Retinal pigment epithelial cell (primary cell): ENCODE data around the gene OXT.
"Not testable (repeated sequence)": the region's sequence is repeated elsewhere in the genome, so short reads cannot be mapped to it uniquely, and the experiment has no call there.

Experiments
- DNase-seq: peaks from one replicate; pipeline ENCODE4 v3.0.0-alpha.2; 2010; ENCODE audit warnings: low read depth
- H3K4me3 ChIP-seq: 2 replicates; pipeline ENCODE4 v1.5.1; 2011; ENCODE audit warnings: mild to moderate bottlenecking, low read length, control low read depth, moderate library complexity
- TF ChIP-seq, protein P1 (sequence below): conservative IDR thresholded peaks from 2 replicates; pipeline ENCODE4 v1.5.1; 2011; ENCODE audit warnings: low read depth, low read length, control low read depth, inconsistent platforms

OXT gene

DNA sequence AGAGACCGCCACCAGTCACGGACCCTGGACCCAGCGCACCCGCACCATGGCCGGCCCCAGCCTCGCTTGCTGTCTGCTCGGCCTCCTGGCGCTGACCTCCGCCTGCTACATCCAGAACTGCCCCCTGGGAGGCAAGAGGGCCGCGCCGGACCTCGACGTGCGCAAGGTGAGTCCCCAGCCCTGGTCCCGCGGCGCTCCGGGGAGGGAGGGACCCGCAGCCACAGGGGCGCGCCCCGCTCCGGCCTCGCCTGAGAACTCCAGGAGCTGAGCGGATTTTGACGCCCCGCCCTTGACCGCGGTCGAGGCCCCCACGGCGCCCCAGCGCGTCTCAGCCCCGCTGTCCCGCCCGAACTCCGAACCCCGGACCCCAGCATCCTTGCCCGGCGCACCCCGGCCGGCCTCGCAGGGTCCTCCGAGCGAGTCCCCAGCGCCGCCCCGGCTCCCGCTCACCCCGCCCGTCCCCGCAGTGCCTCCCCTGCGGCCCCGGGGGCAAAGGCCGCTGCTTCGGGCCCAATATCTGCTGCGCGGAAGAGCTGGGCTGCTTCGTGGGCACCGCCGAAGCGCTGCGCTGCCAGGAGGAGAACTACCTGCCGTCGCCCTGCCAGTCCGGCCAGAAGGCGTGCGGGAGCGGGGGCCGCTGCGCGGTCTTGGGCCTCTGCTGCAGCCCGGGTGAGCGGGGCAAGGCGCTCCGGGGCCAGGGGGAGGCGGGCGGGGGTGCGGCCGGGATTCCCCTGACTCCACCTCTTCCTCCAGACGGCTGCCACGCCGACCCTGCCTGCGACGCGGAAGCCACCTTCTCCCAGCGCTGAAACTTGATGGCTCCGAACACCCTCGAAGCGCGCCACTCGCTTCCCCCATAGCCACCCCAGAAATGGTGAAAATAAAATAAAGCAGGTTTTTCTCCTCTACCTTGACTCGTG lies at the start of gene OXT:
Gene OXT (plus strand): TSS at position 11 of the 920 bp plus-strand sequence. CDS start 36 bp downstream, at position 47.
- peak within 1 kb of the TSS; percentile 14 for H3K4me3 ChIP-seq
- TF ChIP-seq, protein P1, sequence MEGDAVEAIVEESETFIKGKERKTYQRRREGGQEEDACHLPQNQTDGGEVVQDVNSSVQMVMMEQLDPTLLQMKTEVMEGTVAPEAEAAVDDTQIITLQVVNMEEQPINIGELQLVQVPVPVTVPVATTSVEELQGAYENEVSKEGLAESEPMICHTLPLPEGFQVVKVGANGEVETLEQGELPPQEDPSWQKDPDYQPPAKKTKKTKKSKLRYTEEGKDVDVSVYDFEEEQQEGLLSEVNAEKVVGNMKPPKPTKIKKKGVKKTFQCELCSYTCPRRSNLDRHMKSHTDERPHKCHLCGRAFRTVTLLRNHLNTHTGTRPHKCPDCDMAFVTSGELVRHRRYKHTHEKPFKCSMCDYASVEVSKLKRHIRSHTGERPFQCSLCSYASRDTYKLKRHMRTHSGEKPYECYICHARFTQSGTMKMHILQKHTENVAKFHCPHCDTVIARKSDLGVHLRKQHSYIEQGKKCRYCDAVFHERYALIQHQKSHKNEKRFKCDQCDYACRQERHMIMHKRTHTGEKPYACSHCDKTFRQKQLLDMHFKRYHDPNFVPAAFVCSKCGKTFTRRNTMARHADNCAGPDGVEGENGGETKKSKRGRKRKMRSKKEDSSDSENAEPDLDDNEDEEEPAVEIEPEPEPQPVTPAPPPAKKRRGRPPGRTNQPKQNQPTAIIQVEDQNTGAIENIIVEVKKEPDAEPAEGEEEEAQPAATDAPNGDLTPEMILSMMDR: no peak
- no peak for DNase-seq

GRCh38 chr20:3021777-3022176 lies 49.6 kb upstream of the OXT start:
- TF ChIP-seq, protein P1: no peak
- H3K4me3 ChIP-seq: no peak overlapping the region
- no peak for DNase-seq

DNA sequence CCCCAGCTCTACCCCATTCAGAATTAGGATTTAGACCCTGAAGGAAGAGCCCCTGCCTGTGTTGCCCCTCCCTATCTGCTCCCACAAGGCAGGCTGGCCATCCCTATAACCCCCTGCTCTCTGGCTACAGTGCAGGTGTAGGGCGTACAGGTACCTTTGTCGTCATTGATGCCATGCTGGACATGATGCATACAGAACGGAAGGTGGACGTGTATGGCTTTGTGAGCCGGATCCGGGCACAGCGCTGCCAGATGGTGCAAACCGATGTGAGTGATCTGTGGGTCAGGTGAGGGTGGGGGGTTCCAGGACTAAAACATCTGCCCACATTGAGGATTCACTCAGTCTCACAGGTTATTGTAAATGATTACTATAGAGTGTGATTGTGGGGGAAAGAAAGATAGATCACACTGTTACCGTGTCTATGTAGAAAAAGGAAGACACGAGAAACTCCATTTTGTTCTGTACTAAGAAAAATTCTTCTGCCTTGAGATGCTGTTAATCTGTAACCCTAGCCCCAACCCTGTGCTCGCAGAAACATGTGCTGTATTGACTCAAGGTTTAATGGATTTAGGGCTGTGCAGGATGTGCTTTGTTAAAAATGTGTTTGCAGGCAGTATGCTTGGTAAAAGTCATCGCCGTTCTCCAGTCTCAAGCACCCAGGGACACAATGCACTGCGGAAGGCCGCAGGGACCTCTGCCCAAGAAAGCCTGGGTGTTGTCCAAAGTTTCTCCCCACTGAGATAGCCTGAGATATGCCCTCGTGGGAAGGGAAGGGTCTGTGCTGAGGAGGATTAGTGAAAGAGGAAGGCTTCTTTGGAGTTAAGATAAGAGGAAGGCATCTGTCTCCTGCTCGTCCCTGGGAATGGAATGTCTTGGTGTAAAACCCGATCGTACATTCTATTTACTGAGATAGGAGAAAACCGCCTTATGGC lies 48.6 kb upstream of the OXT start:
- H3K4me3 ChIP-seq, DNase-seq: not testable (repeated sequence)

DNA sequence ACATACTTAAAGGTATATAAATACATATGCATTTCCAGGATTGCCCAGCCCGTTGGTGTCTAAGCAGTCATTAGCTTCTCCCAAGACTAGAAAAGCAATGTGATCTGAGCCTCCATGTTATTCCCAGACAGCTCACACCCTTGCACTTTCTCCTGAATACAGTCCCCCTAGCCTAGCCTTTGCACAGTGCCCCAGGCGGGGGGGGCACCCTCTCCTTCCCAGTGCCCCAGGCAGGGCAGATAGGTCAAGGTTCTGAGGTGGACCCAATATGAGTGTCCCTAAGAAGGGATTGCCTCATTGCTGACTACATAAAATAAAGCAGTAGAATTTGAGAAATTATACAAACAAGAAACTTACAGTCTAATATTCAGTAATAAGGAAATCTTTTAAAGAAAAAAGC lies 43.4 kb upstream of the OXT start:
- TF ChIP-seq, protein P1: no peak
- DNase-seq: no peak
- H3K4me3 ChIP-seq: no peak overlapping the region

DNA sequence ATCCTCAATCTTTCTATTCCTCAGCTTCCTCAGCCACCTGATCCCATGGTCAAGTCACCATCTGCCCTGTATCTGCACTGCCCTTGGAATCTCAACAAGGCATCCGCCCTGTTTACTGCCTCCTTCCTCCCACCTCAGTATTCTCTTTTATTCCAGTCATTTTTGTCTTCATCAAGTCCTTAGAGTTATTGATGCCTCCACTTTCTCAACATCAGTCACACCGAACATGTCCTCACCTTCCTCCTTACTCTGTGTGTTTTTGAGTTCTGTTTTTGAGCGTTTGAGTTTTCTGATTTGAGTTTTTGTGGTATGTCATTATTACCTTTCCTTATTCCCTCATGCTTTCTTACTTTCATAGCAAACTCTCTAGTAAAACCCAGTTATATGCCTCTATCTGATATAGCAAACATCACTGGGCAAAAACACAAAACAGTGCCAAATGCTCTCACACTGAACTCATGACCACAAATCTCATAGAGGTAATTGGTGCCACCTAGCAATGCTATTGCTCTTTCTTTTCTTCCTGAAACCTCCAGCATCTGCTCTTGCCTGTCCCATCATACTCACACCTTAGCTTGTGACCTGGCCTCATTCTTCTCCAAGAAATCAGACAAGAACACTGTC lies 39.8 kb upstream of the OXT start:
- no peak overlapping the region for H3K4me3 ChIP-seq
- TF ChIP-seq, protein P1: no peak
- no peak for DNase-seq

- DNase-seq: no peak
- no peak overlapping the region for H3K4me3 ChIP-seq
- TF ChIP-seq, protein P1: no peak
Measured at GRCh38 chr20:3032624-3033023, 38.8 kb upstream of the OXT start.

GRCh38 chr20:3037654-3038053 lies 33.8 kb upstream of the OXT start:
- TF ChIP-seq, protein P1: no peak
- no peak overlapping the region for H3K4me3 ChIP-seq
- no peak for DNase-seq
